ENCODE data around the gene OR51V1. TPM values are rescaled to one million over a fixed set of nuclear protein-coding genes. Genes with fewer than 3 reads are reported as not detected.
"Not testable (repeated sequence)": the region's sequence is repeated elsewhere in the genome, so short reads cannot be mapped to it uniquely, and the experiment has no call there.

Gene OR51V1
- polyA plus RNA-seq, 3 donors = not detected

DNA sequence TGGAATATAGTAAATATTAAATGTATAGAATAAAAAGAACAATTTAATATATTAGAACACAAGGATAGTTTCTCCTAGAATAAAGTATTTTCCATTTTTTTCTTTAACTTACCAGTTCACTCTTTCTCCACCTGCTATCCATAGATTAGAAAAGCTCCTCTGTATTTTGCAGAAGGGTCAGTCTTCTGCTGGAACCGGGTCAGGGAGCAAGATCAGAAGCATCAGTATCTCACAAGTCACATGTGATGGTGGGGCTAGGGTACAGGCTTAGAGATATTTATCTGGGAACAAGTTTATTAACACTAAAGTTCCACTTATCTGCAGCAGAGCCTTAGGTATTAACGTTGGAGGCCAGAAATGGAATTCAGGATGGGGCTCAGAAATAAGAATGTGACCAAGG lies 28.6 kb downstream of the OR51V1 start:
- DNase-seq = no peak

GRCh38 chr11:5165898-5166297 lies 34.6 kb downstream of the OR51V1 start:
- not testable (repeated sequence) for DNase-seq

DNA sequence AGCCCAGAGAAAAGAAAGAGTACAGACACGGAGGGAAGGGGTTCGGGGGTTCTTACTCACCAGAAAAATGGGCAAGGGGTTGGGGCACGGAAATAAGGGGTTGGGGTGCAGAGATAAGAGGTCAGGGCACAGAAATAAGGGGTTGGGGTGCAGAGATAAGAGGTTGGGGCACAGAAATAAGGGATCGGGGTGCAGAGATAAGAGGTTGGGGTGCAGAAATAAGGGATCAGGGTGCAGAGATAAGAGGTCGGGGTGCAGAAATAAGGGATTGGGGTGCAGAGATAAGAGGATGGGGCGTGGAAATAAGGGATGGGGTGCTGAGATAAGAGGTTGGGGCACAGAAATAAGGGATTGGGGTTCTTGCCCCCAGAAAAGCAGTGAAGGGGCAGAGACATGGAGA lies 35.7 kb downstream of the OR51V1 start:
- not testable (repeated sequence) for DNase-seq

- DNase-seq = not testable (repeated sequence)
These were observed 39.4 kb downstream of the OR51V1 start for GRCh38 chr11:5161045-5161444.

DNA sequence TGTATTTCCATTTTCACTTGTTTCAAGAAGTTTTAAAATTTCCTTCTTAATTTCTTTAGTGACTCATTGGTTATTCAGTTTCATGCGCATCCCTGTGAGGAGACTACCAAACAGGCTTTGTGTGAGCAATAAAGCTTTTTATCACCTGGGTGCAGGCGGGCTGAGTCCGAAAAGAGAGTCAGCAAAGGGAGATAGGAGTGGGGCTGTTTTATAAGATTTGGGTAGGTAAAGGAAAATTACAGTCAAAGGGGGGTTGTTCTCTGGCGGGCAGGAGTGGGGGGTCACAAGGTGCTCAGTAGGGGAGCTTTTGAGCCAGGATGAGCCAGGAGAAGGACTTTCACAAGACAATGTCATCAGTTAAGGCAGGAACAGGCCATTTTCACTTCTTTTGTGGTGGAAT lies 40.3 kb downstream of the OR51V1 start:
- DNase-seq = not testable (repeated sequence)

DNA sequence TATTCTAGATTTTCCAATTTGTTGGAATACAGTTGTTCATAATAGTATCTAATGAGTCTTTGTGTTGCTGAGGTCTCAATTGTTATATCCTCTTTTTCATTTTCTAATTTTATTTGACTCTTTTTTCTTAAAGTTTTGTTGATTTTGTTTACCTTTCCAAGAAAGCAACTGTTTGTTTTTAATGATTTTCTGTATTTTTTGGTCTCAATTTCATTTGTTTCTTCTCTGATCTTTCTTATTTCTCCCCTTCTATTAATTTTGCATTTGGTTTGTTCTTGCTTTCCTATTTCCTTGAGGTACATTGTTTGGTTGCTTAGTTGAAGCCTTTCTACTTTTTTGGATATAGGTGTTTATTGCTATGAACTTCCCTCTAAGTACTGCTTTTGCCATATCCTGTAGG lies 40.7 kb downstream of the OR51V1 start:
- no peak for DNase-seq

GRCh38 chr11:5154657-5155056 lies 45.8 kb downstream of the OR51V1 start, which contains the start of gene OR52A1:
OR52A1 (minus strand) TSS chr11:5154757; CDS start chr11:5152369, 2,388 bp downstream.
- DNase-seq = no peak

GRCh38 chr11:5153574-5154431 lies 46.7 kb downstream of the OR51V1 start:
- no peak for DNase-seq

DNA sequence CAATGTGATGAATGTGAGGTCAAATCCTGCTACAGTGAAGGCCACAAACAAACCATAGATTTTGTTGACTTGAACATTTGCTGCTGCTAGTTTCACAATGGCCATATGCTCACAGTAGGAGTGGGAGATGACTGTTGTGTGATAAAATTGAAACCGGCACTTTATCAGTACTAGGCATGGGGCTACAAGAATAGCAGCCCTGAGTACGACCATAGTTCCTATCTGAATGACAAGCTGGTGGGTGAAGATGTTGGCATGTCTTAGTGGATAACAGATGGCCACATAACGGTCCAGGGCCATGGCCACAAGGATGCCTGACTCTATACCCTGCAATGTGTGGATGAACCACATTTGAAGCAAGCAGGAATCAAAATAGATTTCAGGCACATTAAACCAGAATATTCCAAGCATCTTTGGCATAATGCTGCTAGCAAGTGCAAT lies 48.7 kb downstream of the OR51V1 start:
- no peak for DNase-seq

Other genes with a start within 250 kb of the OR51V1 start
- not detected for gene OR51A2, start 245.0 kb downstream of the OR51V1 start, polyA plus RNA-seq (ENCODE audit: insufficient read length in 3 of 3)
- gene OR51L1, start 205.8 kb downstream of the OR51V1 start, polyA plus RNA-seq (ENCODE audit: insufficient read length in 3 of 3) = under 1 TPM; 0.01 to 0.15 (median 0.13) TPM
- gene OR52J3, start 154.2 kb downstream of the OR51V1 start, polyA plus RNA-seq (ENCODE audit: insufficient read length in 3 of 3) = not detected
- not detected for gene OR52E2, start 141.1 kb downstream of the OR51V1 start, polyA plus RNA-seq (ENCODE audit: insufficient read length in 3 of 3)
- not detected for gene OR52E1, start 131.1 kb downstream of the OR51V1 start, polyA plus RNA-seq (ENCODE audit: insufficient read length in 3 of 3)
- not detected for gene OR52A5, start 62.3 kb downstream of the OR51V1 start, polyA plus RNA-seq (ENCODE audit: insufficient read length in 3 of 3)
- under 1 TPM; 0.01 to 0.04 (median 0.03) TPM for gene OR52A1, start 45.9 kb downstream of the OR51V1 start, polyA plus RNA-seq (ENCODE audit: insufficient read length in 3 of 3)
- gene HBB, start 26.4 kb upstream of the OR51V1 start, polyA plus RNA-seq (ENCODE audit: insufficient read length in 3 of 3) = 100 to 1,000 TPM; 107 to 153 (median 133) TPM
- gene HBD, start 33.8 kb upstream of the OR51V1 start, polyA plus RNA-seq (ENCODE audit: insufficient read length in 3 of 3) = 1 to 10 TPM in 1 of 3 donors, under 1 TPM in 2; 0.68 to 1.1 (median 0.93) TPM
- gene HBG1, start 49.2 kb upstream of the OR51V1 start, polyA plus RNA-seq (ENCODE audit: insufficient read length in 3 of 3) = 100 to 1,000 TPM; 482 to 633 (median 588) TPM
- gene HBG2, start 54.1 kb upstream of the OR51V1 start, polyA plus RNA-seq (ENCODE audit: insufficient read length in 3 of 3) = 1,000 to 10,000 TPM; 1,217 to 2,022 (median 1,324) TPM
- gene HBE1, start 69.3 kb upstream of the OR51V1 start, polyA plus RNA-seq (ENCODE audit: insufficient read length in 3 of 3) = 10 to 100 TPM in 1 of 3 donors, 1 to 10 TPM in 2; 2.4 to 10.5 (median 7.1) TPM
- gene OR51B4, start 101.3 kb upstream of the OR51V1 start, polyA plus RNA-seq (ENCODE audit: insufficient read length in 3 of 3) = under 1 TPM; 0.09 to 0.24 (median 0.18) TPM
- gene OR51B2, start 123.6 kb upstream of the OR51V1 start, polyA plus RNA-seq (ENCODE audit: insufficient read length in 3 of 3) = not detected
- under 1 TPM; 0.32 to 0.59 (median 0.34) TPM for gene OR51B5, start 142.8 kb upstream of the OR51V1 start, polyA plus RNA-seq (ENCODE audit: insufficient read length in 3 of 3)
- gene OR51B6, start 150.8 kb upstream of the OR51V1 start, polyA plus RNA-seq (ENCODE audit: insufficient read length in 3 of 3) = not detected
- gene OR51M1, start 183.1 kb upstream of the OR51V1 start, polyA plus RNA-seq (ENCODE audit: insufficient read length in 3 of 3) = under 1 TPM in 2 of 3 donors, not detected in 1; 0.09 to 0.14 TPM
- gene OR51Q1, start 221.4 kb upstream of the OR51V1 start, polyA plus RNA-seq (ENCODE audit: insufficient read length in 3 of 3) = under 1 TPM in 1 of 3 donors, not detected in 2; 0.16 TPM
- not detected for gene OR51I1, start 240.8 kb upstream of the OR51V1 start, polyA plus RNA-seq (ENCODE audit: insufficient read length in 3 of 3)
- not detected for gene OR51I2, start 248.6 kb upstream of the OR51V1 start, polyA plus RNA-seq (ENCODE audit: insufficient read length in 3 of 3)

Data from renal pelvis (tissue), 4 donors.